ENCODE results near the gene C13orf46. TPM values are rescaled to one million over a fixed set of nuclear protein-coding genes. Genes with fewer than 3 reads are reported as not detected.

Gene C13orf46
- total RNA-seq, 2 experiments from 2014 or later: 1.6 to 1.9 TPM

- Mint-ChIP-seq H3K4me3 (no peak overlapping the region), H3K27ac (peak overlapping the region; percentile 37), H3K36me3 (ENCODE audit: low read depth) (peaks cover 15% of the 10 kb centered on the region), H3K27me3 (no peaks in the 10 kb centered on the region), H3K9me3 (no peaks in the 10 kb centered on the region), H3K4me1 (ENCODE audit: low read depth) (no peaks in the 10 kb centered on the region)
- CTCF ChIA-PET: no interaction called here
- intact Hi-C loops (cut with micrococcal nuclease): no loop called here
- DNase-seq (no peak), ATAC-seq (no peak)
- POLR2A ChIA-PET: no interaction called here
- TF ChIP-seq, protein P1, sequence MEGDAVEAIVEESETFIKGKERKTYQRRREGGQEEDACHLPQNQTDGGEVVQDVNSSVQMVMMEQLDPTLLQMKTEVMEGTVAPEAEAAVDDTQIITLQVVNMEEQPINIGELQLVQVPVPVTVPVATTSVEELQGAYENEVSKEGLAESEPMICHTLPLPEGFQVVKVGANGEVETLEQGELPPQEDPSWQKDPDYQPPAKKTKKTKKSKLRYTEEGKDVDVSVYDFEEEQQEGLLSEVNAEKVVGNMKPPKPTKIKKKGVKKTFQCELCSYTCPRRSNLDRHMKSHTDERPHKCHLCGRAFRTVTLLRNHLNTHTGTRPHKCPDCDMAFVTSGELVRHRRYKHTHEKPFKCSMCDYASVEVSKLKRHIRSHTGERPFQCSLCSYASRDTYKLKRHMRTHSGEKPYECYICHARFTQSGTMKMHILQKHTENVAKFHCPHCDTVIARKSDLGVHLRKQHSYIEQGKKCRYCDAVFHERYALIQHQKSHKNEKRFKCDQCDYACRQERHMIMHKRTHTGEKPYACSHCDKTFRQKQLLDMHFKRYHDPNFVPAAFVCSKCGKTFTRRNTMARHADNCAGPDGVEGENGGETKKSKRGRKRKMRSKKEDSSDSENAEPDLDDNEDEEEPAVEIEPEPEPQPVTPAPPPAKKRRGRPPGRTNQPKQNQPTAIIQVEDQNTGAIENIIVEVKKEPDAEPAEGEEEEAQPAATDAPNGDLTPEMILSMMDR (IDR thresholded peaks at IDR 0.05): no peak
These were observed 23.3 kb upstream of the C13orf46 start for GRCh38 chr13:113996912-113997745.

DNA sequence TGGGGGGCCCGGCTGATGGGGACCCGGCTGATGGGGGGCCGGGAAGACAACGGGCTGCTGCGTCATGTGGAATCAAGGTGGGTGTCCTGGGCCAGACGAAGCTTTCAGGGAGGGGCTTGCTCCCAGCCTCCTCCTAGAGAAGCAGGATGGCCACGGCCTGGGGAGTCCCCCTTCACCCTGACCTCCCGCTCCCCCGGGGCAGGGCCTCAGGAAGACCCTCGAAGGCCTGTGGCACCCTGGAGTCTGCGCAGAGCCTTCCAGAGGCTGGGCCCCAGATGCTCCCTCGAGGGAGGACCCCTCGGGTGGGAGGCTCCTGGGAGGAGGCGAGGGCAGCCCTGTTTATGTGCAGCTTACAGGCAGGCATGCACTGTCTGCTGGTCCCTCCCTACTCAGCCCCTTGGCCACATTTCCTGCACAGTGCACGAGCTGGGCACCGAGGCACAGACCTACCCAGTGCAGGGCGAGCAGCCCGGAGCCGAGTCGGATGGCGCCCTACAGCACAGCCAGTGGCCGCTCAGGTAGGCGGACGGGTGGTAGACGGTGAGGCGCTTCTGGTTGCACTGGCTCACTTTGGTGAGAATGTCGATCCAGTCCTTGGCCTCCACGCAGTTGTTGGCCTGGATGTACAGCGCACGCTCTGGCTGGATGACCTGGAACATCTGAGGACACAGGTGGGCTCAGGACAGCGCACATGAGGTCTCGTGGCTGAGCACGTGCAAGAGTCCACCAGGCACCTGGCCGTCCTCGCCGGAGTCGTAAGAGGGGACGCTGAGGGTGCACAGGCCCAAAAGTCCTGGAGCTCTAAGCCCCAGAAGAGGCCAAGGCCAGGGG is 22.4 kb upstream of the C13orf46 start:
- DNase-seq (no peak), ATAC-seq (no peak)
- ChIA-PET CTCF (no interaction called here), POLR2A (no interaction called here)
- Mint-ChIP-seq H3K36me3 (ENCODE audit: low read depth) (peaks cover 21% of the 10 kb centered on the region), H3K4me1 (ENCODE audit: low read depth) (no peaks in the 10 kb centered on the region), H3K27ac (no peak overlapping the region), H3K27me3 (no peaks in the 10 kb centered on the region), H3K9me3 (no peaks in the 10 kb centered on the region), H3K4me3 (no peak overlapping the region)
- intact Hi-C loops (cut with micrococcal nuclease): no loop called here
- TF ChIP-seq, protein P1 (IDR thresholded peaks at IDR 0.05): no peak

DNA sequence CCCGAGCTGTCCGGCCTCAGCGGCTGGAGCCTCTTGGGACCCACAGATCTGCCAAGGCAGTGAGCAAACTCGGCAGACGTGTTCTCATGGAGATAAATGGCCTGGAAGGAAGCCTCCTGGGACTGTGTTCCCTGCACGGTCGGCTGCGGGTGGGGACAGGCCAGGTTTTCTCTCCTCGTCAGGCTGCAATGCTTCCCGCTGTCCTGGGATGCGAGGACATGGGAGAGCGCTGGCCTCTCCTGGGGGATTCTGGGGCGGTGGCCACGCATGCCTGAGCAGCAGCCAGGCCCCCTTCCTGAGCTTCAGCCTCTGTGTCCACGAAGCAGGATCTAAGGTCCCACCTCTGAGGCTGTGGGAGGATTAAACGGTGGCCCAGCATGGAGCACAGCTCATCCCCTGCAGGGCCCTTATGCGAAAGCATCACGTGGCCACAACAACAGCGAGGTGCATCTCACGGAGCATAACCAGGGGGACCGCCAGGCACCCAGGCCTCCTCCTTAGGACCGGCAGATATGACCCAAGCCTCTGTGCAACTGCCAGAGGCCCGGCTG is 21.2 kb upstream of the C13orf46 start:
- H3K4me1 Mint-ChIP-seq (ENCODE audit: low read depth): peaks cover 4% of the 10 kb centered on the region
- TF ChIP-seq, protein P1 (IDR thresholded peaks at IDR 0.05): no peak
- CTCF ChIA-PET: no interaction called here
- peaks cover 29% of the 10 kb centered on the region for H3K36me3 Mint-ChIP-seq (ENCODE audit: low read depth)
- POLR2A ChIA-PET: no interaction called here
- DNase-seq (no peak), ATAC-seq (no peak)
- no peaks in the 10 kb centered on the region for H3K9me3 Mint-ChIP-seq
- no peaks in the 10 kb centered on the region for H3K27me3 Mint-ChIP-seq
- intact Hi-C loops (cut with micrococcal nuclease): no loop called here
- H3K4me3 Mint-ChIP-seq: no peak overlapping the region
- H3K27ac Mint-ChIP-seq: no peak overlapping the region

- ChIA-PET CTCF (no interaction called here), POLR2A (no interaction called here)
- TF ChIP-seq, protein P1 (IDR thresholded peaks at IDR 0.05): no peak
- peaks cover 42% of the 10 kb centered on the region for H3K36me3 Mint-ChIP-seq (ENCODE audit: low read depth)
- no peaks in the 10 kb centered on the region for H3K9me3 Mint-ChIP-seq
- ATAC-seq (no peak), DNase-seq (no peak)
- H3K4me1 Mint-ChIP-seq (ENCODE audit: low read depth): peaks cover 15% of the 10 kb centered on the region
- intact Hi-C loops (cut with micrococcal nuclease): no loop called here
- H3K4me3 Mint-ChIP-seq: no peak overlapping the region
- peak overlapping the region; percentile 30 for H3K27ac Mint-ChIP-seq
- no peaks in the 10 kb centered on the region for H3K27me3 Mint-ChIP-seq
These were observed 18.6 kb upstream of the C13orf46 start for GRCh38 chr13:113992276-113993005.
